ENCODE measurements around the gene ZNF416.
A peak's percentile ranks its signal among the peaks of the same experiment; 100 is the strongest.

The ZNF416 gene

DNA sequence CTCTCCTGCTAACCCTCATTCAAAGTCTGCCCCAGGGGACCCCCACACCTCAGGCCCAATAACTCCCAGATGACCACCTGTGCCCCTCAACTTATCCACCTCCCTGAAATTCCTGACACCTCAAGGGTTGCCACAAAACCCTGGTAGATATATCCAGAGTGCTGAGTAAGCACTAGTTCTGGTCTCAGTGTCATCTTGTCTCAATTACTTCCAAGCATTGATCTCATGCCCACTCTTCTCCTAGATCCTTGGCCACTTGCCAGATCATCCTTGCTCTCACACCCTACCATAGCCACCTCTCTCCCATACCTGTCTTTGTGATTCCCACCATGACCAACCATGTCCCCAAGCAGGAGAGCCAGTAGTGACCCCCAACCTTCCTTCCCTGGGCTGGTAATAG lies 2.0 kb downstream of the ZNF416 start:
- TF ChIP-seq, protein P1, sequence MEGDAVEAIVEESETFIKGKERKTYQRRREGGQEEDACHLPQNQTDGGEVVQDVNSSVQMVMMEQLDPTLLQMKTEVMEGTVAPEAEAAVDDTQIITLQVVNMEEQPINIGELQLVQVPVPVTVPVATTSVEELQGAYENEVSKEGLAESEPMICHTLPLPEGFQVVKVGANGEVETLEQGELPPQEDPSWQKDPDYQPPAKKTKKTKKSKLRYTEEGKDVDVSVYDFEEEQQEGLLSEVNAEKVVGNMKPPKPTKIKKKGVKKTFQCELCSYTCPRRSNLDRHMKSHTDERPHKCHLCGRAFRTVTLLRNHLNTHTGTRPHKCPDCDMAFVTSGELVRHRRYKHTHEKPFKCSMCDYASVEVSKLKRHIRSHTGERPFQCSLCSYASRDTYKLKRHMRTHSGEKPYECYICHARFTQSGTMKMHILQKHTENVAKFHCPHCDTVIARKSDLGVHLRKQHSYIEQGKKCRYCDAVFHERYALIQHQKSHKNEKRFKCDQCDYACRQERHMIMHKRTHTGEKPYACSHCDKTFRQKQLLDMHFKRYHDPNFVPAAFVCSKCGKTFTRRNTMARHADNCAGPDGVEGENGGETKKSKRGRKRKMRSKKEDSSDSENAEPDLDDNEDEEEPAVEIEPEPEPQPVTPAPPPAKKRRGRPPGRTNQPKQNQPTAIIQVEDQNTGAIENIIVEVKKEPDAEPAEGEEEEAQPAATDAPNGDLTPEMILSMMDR (IDR thresholded peaks at IDR 0.05; ENCODE audit: borderline replicate concordance, insufficient read depth, low read depth, low read length): no peak
- no peak overlapping the region for H3K4me3 ChIP-seq (ENCODE audit: low read depth, low read length)

DNA sequence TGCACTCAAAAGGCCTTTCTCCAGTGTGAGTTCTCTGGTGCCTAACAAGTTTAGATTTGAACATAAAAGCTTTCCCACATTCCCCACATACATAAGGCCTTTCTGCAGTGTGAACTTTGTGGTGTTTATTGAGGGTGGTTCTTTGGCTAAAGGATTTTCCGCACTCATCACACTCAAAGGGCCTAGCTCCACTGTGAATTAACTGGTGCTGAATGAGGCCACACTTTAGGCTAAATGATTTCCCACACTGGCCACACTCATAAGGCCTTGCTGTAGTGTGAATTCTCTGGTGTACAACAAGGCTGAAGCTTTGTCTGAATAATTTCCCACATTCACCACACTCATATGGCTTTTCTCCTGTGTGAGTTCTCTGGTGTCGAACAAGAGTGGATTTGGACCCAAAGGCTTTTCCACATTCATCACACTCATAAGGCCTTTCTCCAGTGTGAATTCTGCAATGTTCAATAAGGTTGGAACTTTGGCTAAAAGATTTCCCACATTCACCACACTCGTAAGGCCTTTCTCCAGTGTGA lies 6.2 kb downstream of the ZNF416 start:
- TF ChIP-seq, protein P1 (IDR thresholded peaks at IDR 0.05; ENCODE audit: borderline replicate concordance, insufficient read depth, low read depth, low read length): no peak
- H3K4me3 ChIP-seq (ENCODE audit: low read depth, low read length): no peak overlapping the region

DNA sequence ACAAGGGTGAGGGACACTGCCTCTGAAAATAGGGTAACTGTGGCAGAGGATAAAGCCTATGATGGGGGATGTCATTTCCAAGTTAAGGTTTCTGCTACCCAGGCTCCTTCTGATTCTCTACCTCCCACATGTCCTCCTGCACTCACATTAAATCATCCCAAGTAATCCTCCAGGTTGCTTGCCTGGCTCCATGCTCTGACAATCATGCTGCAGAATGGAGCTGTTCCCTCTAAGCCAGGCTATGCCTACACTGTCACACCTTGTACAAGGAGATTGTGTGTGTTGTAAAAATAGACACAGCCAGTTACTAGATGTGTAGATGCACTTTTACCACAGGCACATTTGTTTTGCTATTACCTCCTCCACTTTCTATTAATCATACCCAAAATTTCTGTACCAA lies 8.0 kb downstream of the ZNF416 start:
- no peak overlapping the region for H3K4me3 ChIP-seq (ENCODE audit: low read depth, low read length)
- TF ChIP-seq, protein P1 (IDR thresholded peaks at IDR 0.05; ENCODE audit: borderline replicate concordance, insufficient read depth, low read depth, low read length): no peak

DNA sequence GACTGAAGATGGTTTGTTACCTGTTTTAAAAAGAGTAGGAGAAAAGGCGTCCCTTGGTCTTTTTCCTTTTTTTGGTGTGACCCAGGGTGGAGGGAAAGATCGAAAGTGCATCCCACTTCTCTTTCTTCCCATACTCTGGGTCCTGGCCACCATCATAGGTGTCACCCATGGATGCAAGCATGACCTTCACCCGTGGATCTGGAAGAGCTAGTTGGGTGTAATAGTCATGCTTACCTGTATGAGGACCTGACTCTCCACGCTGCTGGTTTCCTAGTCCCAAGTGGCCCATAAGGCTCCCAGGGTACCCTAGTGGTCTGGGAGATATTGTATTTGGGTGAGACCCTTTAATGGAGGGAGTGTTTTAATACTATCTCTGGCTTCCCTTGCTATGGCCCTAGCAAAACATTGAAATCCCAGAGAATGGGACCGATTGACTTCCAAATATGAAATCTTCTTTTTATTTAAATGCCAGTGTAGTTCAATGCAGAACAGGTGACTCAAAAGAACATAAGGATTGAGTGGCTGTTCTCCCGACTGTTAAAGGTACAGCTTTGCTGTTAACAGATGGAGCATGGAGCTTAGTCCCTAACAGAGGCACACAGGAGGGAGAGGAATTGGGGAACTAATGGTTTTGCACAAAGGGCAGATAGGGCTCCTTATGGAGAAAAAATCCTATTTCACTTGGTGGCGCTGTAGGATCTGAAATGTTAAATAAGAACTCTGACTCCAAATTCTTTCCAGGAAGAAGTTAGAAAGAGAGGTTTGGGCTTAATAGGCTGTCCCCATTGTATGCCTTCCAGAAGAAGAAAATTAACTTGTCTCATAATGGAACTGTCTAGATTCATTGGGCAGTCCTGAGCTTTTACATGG lies 12.1 kb downstream of the ZNF416 start:
- TF ChIP-seq, protein P1 (IDR thresholded peaks at IDR 0.05; ENCODE audit: borderline replicate concordance, insufficient read depth, low read depth, low read length): no peak
- no peak overlapping the region for H3K4me3 ChIP-seq (ENCODE audit: low read depth, low read length)

DNA sequence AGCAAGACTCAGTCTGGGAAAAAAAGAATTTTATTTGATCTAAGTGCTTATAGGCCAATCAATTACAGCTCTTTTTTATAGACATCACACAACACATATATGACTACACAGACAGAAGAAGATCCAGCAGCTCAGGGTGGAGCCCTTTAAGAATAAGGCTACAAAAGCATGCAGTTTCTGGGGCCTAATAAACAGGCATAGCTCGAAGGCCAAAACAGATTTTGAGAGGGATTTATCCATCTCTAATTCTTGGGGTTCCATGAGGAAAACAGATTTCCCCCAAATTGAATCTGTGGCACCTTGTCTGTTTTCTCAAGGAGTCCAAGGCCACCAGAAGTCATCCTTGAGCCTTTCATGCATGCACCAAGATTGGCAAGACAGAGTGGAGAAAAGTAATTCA lies 15.2 kb downstream of the ZNF416 start:
- TF ChIP-seq, protein P1 (IDR thresholded peaks at IDR 0.05; ENCODE audit: borderline replicate concordance, insufficient read depth, low read depth, low read length): no peak
- no peak overlapping the region for H3K4me3 ChIP-seq (ENCODE audit: low read depth, low read length)

DNA sequence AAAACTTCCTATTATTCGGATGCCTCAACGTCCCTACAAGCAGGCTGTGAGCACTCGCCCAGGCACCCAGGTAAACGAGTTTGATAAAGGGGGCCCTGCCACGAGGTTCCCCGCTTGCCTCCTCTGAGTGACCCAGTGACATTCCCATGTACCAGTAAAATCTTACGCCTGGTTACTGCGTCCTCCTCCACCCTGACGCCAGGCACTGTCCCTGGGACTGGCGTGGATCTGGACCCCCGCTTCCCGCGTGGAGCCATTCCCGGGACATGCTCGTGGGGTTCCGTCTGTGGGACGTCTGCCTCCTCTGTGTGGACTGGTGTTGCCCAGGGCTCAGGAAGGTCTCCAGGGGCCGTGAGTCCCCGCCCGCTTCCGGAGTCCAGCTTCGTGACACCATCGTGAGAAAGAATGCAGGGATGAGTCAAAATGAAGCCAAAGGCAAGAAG lies 18.6 kb downstream of the ZNF416 start:
- peak overlapping the region; percentile 83 for H3K4me3 ChIP-seq (ENCODE audit: low read depth, low read length)
- TF ChIP-seq, protein P1 (IDR thresholded peaks at IDR 0.05; ENCODE audit: borderline replicate concordance, insufficient read depth, low read depth, low read length): no peak

Measured in GM12875 (cell line).